AG04450 (cell line): ENCODE data around the gene BANP. TPM values are rescaled to one million over a fixed set of nuclear protein-coding genes. Genes with fewer than 3 reads are reported as not detected.

Source experiments
- CTCF ChIA-PET: fragments of 300-600, 350-600 bp; formaldehyde crosslinking; extraction: SDS; loops from one replicate; lab custom pipeline; 2022; ENCODE audit warnings: antibody characterized with exemption, inconsistent platforms; lab: Charles Lee
- POLR2A ChIA-PET: fragments of 350-600 bp; formaldehyde crosslinking; extraction: SDS; loops from one replicate; lab custom pipeline; 2021; ENCODE audit warnings: antibody characterized with exemption, inconsistent platforms; lab: Yijun Ruan, JAX
- DNase-seq: peaks from one replicate; pipeline ENCODE4 v3.0.0-alpha.2; 2011; ENCODE audit warnings: low read depth, low spot score
- H3K27ac ChIP-seq: one replicate; pipeline ENCODE4 v1.5.1; 2012; ENCODE audit warnings: low read depth, low read length, control low read depth
- H3K27me3 ChIP-seq: one replicate; pipeline ENCODE4 v1.6.0; 2012; ENCODE audit warnings: low read length; ENCODE audit not compliant: control insufficient read depth, insufficient read depth
- H3K4me3 ChIP-seq: 2 replicates; pipeline ENCODE4 v1.5.1; 2011; ENCODE audit warnings: mild to moderate bottlenecking, low read depth, low read length, control low read depth
- H3K9me3 ChIP-seq: 2 replicates; pipeline ENCODE4 v1.5.1; 2012; ENCODE audit warnings: low read length; ENCODE audit not compliant: control insufficient read depth, insufficient read depth
- CTCF ChIP-seq: IDR thresholded peaks from 2 replicates; pipeline ENCODE4 v1.5.1; 2011; ENCODE audit warnings: low read depth, low read length, control low read depth, inconsistent platforms
- polyA plus RNA-seq: library from polyadenylated mRNA; depleted of rRNA; stranded (reverse); fragments of >200 nt; gene quantifications from 2 replicates; pipeline ENCODE4 v1.2.3, GENCODE V29; 2011

Gene BANP
- polyA plus RNA-seq, 1 experiment, result 18.6 TPM

- TF ChIP-seq CTCF, result no peak
- POLR2A ChIA-PET, result no interaction called here
- Histone ChIP-seq H3K4me3 (no peak overlapping the region), H3K27ac (no peak overlapping the region), H3K27me3 (no peaks in the 10 kb centered on the region), H3K9me3 (no peaks in the 10 kb centered on the region; the same call in 1 of the 2 replicates)
- CTCF ChIA-PET, result interaction anchor here (0.6 kb wide), 1 partner anchor 89 kb away, joined by 4 read pairs; no protein-coding TSS in a partner anchor
- no peak for DNase-seq
These were observed 106.4 kb downstream of the BANP start for GRCh38 chr16:88057656-88058055.

GRCh38 chr16:88058136-88058535, 106.9 kb downstream of the BANP start:
- ChIA-PET POLR2A (no interaction called here), CTCF (no interaction called here)
- Histone ChIP-seq H3K4me3 (no peak overlapping the region), H3K9me3 (no peaks in the 10 kb centered on the region; the same call in 1 of the 2 replicates), H3K27me3 (no peaks in the 10 kb centered on the region), H3K27ac (no peak overlapping the region)
- DNase-seq, result no peak
- TF ChIP-seq CTCF, result no peak

GRCh38 chr16:88058817-88059216, 107.6 kb downstream of the BANP start:
- no peak for DNase-seq
- CTCF ChIA-PET, result no interaction called here

GRCh38 chr16:88059701-88060386, 108.6 kb downstream of the BANP start:
- no peak for TF ChIP-seq CTCF
- peaks cover 2% of the 10 kb centered on the region; the same call in 1 of the 2 replicates for H3K9me3 ChIP-seq
- H3K27me3 ChIP-seq, result no peaks in the 10 kb centered on the region
- ChIA-PET POLR2A (no interaction called here), CTCF (interaction anchor here (0.6 kb wide), 1 partner anchor 129 kb away, joined by 3 read pairs; no protein-coding TSS in a partner anchor)
- no peak for DNase-seq
- H3K4me3 ChIP-seq, result no peak overlapping the region
- no peak overlapping the region for H3K27ac ChIP-seq

More at GRCh38 chr16:88058817-88059216, 107.6 kb downstream of the BANP start:
- H3K27ac ChIP-seq, result no peak overlapping the region
- H3K27me3 ChIP-seq, result no peaks in the 10 kb centered on the region
- POLR2A ChIA-PET, result no interaction called here
- H3K9me3 ChIP-seq, result no peaks in the 10 kb centered on the region; the same call in 1 of the 2 replicates
- H3K4me3 ChIP-seq, result no peak overlapping the region
- no peak for TF ChIP-seq CTCF

- POLR2A ChIA-PET, result no interaction called here
- H3K27ac ChIP-seq, result no peak overlapping the region
- H3K27me3 ChIP-seq, result no peaks in the 10 kb centered on the region
- DNase-seq, result no peak
- TF ChIP-seq CTCF, result no peak
- H3K4me3 ChIP-seq, result no peak overlapping the region
- H3K9me3 ChIP-seq, result peaks cover 8% of the 10 kb centered on the region; the same call in 1 of the 2 replicates
- CTCF ChIA-PET, result interaction anchor here (0.6 kb wide), 1 partner anchor 130 kb away, joined by 3 read pairs; no protein-coding TSS in a partner anchor
These were observed 109.4 kb downstream of the BANP start for GRCh38 chr16:88060524-88061219.
